NCI-H748 (cell line): ENCODE measurements around the gene FBXO48.

Experiments used
- DNase-seq: peaks from one replicate; lab custom pipeline; 2025; ENCODE audit not compliant: unreplicated experiment; lab: John Stamatoyannopoulos, UW

Gene FBXO48

DNA sequence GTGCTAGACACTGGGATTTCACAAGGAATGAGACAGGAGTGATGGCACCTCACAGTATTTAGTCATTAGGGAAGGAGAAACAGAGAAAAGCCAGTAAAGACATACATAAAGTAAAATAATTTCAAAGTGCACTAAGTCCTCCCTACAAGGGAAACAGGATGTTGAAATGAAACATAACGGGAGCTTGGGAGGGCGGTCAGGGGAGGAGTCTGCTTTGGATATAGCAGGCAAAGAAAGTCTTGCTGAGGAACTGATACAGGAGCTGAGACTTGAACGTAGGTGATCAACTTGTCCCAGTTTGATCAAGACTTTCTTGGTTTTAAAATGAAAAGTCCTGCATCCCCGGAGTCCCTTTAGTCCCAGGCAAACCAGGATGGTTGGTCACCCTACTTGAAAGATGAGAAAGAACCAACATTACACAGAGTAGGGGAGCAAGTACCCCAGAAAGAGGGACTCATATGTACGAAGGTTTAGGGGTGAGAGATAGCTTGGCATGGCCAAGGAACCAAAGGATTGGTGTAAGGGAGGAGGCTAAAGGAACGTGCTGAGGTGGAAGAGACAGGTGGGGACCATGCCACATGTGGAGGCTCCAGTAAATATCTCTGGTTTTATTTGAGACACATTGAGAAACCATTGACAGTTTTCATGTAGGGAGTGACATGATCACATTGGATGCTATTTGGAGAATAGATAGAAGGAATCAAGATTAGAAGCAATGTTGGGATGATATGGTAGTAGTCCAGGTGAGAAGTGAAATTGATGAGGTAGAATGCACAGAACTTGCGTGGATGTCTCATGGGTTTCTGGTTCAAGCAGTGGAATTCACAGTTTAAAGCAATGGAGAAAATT, 28.4 kb downstream of the FBXO48 start:
- DNase-seq: no peak

DNA sequence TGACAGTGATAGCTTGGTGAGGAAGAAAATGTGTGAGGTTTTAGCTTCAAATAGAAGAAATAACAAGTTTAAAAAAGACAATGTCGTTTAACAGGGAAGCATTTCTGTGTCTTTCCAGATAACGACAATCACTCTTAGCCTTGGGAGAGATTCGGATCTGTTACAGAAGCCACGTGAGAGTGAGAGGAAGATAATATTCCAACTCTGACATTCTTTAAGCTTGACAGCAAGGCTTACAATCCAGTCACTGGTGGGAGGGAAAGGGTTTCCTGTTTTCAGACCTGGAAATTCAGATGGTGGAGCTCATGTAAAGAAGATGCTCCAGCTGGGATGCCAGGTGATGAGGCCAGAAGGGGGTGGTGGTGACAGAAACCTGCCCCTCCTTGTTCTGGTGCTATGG, 30.8 kb downstream of the FBXO48 start:
- no peak for DNase-seq

DNA sequence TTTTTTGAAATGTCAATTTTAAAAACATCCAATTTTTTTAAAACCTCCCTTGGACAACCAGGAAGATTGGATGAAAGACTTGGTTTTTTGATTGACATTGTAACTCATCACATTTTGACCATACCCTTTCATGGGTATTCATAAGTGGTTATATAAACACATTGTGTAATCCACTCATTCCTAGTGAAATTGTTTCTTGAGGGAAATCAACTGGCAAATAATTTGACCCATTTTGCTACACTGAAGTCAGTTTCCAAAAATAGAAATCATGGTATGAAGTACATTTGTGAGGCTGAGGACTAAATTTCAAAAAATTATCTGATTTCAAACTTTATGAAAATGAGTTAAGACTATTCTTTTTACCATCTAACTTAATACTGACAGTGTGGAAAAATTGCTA, 31.5 kb downstream of the FBXO48 start:
- no peak for DNase-seq

DNA sequence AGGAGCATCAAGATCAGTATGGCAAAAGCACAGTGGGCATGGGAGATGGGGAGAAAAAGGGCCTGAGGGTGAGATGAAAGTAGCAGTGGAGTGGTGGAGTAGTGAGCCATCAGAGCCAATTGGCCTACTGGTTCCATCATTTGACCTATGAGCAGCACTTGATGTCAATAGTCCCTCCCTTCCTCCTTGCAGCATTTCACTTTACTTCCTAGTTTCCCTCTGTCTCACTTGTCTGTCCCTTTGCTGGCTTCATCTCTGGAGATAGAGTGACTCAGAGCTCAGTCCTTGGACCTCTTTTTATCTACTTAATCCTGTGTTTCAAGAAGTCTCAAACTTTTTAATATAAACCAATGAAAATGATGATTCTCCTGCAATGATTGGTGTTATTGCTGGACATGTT, 32.1 kb downstream of the FBXO48 start:
- no peak for DNase-seq

DNA sequence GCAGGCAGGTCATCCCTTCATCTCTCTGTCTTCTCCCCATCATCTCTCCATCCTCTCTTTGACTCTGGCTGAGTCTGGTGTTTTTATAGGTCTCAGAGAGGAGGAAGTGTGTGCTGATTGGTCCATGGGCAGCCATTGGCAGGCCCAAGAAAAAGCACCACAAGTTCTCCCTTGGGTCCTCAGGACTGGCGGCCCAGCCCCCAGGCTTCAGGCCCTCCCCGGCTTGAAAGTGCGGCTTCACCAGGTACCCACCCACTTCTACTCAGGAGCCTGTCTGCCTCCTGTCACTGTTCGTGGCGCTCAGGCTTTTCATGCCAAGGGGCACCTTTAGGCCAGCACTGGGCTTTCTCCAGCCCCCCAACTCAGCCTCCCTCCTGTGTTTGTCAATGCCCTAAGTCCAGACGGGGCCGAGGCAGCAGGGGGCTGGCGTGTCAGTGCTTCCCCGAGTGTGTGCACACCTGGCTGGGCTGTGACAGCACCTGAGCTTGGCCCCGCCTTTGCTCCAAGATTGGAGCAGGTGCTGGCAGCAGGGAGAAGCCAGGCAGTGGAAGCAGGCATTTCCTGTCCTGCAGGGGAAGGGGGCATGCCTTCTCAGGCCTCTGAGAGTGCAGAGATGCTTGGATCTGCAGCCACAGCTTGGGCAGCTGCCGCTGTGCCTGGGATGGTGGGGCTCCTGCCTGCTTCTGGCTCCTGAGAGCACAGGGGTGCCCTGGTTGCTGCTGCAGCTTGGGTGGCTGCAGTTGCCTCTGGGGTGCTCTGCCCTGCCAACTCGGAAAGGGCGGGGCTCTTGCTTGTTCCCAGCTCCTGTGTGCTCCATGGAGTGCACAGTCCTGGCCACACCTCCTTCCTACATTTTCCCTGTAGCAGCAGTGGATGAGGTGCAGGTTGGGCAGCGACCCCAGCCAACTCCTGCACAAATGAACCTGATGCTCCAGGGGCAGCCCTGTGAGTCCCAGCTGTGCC, 34.1 kb downstream of the FBXO48 start:
- peak; percentile 37 for DNase-seq

DNA sequence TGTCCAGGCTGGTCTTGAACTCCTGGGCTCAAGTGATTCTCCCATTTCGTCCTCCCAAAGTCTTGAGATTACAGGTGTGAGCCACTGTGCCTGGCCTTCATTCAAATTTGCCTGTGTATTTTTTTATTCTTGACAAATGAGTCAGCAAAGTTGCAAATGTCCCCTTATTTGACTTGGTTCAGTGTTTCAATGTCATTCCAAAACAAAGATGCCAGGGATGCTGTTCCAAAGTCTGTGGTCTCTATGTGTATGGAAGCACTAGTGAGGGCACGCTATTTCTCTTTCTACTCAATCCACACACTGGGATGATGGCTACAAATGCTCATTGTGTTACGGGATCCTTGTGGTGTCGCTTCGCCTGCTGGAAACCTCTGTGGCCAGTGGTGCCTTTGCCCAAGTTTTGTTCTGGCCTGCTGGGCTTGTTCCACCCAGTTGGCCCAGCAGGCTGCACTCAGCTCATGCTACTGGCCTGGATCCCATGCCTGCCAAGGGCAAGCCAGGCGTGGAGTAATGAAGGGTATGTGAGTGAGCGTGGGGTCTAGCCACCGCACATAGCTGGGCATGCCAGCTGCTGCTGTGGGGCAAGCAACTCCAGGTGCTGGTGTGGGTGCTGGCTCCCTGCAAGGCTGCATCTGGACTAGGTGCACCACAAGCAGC, 35.6 kb downstream of the FBXO48 start:
- no peak for DNase-seq

DNA sequence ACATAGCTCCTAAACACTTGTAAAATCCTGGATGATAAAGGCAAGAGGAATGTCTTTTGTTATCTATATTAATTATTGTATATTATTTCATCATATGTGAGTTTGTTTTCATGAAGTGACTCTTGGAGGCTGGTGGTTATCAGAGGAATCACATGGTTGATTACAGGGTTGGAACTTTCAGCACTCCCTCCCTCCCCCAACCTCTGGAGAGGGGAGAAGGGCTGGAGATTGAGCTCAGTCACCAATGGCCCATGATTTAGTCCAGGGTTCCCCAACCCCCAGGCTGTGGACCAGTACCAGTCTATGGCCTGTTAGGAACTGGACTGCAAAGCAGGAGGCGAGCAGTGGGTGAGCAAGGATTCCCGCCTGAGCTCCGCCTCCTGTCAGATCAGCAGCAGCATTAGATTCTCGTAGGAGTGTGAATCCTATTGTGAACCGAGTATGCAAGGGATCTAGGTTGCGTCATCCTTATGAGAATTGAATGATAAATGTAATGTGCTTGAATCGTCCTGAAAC, 37.7 kb downstream of the FBXO48 start:
- no peak for DNase-seq

DNA sequence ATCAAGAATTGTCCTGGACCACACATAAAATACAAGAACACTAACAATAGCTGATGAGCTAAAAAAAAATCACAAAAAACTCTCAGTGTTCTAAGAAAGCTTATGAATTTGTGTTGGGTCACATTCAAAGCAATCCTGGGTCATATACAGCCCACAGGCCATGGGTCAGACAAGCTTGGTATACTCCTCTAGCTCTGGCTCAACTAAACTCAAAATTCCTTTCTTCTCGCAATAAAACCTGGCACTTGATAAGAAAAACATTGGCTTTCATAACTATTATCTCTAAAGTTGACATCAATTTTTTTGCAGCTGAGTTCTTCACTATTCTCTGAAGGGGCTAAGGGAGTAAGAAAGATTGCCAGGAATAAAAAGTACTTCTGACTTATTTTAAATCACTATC, 38.3 kb downstream of the FBXO48 start:
- no peak for DNase-seq

DNA sequence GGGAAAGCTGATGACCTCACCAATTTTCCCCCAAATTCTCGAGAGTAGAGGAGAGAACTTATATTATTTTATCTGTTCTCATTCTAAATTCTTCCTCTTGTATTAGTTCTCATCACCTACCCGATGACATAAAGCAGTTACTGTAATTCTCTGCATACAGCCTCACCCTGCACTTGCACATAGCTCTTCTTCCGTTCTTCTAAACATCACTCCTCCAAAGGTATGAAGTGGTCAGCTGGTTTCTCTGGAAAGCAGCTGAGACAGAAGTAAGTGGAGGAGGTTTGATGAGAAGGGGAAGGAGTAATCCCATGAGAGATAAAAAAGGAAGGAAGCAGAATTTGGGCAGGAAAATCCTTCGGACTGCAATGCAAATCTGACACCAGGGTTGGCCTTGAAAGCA, 39.0 kb downstream of the FBXO48 start:
- DNase-seq: no peak

DNA sequence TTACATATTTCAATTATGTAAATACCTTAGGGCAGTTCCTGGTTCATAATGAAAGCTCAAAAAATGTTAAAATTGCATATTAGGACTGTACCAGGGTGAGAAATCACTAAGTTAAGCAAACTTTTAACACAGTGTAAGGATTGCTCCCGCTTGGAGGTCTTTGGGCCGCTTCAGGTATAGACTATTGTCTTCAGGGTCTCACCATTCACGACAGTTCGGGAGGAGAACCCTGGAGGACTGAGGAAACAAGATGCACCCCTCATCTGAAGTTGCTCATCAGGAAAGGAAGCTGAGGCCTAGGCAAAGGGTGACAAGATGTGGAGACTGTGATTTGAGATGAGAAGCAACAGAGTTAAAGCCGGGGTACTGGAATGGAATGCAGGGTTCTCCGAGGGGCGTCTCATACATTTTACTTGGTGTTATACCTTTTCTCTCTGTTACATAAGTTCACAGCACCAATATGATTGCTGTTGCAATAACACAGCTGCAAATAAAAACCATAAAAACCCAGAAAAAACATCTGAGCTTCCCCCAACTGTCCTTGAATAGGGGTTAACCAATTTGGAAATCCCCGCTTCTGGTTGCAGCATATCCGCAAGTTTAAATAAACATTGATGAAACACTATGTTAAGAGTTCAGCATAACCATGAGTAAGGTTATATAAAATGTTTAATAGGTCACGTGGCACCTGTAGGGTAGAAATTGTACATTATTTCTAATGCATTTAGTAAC, 40.1 kb downstream of the FBXO48 start:
- DNase-seq: no peak

DNA sequence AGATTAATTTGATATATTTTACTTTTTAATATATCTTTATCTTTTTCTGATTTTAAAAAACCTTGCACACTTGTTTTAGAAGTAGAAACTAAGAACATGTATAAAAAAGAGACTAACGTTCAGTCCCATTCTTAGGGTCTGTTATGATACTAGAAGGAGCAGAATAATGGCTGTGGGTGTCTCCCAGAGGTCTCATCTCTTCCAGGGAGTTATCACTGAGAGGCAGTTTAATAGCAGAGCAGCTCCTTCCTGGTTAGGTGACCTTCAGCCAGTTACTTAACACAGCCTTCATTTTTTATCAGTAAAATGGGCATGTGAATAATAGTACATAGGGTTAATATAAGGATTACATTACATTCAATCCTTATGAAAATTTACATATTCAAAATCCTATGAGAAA, 40.6 kb downstream of the FBXO48 start:
- no peak for DNase-seq

DNA sequence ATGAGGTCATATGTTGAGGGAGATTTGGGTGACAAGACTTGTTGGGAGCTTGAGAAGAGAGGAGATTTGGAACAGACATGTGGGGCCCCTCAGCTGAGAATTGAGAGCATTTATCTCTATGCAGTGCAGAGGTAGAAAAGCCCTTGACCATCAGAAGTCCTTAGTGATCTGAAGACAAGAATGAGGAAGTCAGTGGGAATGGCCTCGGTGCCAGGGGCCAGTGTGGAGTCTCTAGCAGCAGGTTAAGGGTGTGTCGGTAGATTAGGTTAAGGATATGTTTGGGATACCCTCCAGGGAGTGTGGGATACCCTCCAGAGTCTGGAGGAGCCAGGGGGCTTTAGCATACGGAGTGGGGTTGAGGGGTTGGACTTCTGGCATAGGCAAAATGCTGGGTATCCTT, 41.6 kb downstream of the FBXO48 start:
- no peak for DNase-seq

DNA sequence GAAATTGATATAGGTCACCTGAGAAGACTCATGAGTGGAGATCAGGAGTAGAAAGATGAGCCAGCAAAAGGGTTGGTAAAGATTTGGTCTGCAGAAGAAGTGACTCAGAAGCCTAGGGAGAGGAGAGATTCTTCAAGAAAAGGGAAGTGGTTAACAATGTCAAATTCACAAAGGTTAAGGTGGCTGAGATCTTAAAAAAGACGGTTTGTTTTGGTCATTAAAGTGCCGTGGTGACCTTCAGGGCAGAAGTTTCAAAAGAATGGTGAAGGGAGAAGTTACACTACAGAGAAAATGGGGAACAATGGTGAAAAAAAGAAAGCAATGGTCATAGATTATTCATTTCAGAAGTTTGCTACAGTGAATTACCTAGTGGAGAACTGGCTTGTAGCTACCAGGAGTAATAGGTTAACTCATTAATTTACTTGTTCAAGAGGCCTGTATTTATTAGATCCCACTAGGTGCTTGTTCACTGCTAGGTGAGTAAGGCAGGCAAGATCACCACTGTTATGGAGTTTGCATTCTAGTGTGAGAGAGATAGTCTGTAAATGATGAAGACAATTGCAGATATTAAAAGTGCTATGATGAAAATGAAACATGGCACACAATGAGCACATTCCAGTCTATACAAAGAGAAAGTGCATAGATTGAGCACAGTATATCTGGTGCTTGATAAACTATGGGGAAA, 43.0 kb downstream of the FBXO48 start:
- DNase-seq: no peak

DNA sequence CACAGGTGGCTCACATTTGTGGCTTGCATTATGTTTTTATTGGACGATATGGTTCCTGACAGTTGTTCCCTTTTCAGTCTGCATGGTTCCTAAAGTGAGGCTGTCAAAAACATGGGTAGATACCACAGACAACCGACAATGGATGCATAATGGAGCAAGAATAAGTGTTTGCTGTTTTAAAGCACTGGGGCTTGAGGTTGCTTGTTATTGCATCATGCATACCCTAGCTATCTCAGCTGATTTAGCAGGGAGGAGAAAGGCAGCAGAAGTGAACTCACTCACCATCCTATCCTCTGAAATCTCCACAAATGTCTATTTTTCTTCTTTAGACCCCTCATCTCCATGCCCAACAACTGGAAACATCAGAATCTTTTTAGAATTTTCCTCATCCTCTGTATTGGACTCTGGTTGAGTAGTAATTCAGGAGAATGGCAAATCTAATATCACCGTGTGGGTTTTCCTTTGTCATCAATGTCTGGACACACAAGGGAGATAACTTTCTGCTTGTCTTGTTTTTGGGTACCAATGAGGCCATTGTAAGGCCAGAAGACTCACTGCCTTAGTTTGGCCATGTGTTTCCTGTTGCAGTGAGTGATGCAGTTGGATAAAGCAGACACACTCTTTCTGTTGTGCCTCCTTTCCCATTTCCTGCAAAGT, 46.7 kb downstream of the FBXO48 start:
- no peak for DNase-seq

DNA sequence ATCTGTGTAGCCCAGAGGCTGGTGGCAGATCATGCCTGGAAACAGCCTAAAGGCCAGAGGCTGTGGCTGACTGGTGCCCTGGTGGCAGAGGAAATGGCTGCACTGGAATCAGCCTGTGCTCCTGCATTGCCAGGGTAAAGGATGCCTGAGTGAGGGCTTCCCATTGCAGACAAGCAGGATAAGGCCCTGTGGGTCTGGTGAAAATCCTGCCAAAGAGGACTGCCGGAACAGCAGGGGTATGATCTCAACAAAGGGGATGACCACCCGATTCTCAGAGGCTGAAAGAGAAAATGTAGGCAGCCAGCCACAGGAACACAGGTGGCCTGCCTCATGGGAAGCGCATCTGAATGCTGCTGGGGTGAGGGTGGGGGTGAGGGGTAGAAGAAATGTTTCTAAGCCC, 48.2 kb downstream of the FBXO48 start:
- no peak for DNase-seq

DNA sequence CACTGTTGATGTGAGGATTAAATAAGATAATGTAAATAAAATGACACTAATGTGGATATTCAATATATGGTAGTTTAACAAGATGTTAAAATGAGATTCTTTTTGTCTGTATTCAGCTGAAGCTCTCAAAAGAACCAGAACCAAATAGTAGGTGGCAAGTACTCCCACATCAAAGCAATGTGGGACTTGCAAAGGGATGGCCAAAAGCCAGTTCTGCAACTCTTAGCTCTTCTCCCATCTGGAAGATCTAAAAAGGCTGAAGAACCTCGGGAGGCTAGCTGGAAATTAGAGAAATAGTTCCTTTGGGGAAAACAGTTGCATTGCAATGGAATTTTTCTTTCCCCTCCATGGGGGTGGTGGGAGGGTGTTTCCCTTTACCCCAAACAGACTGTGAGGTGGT, 48.7 kb downstream of the FBXO48 start:
- DNase-seq: no peak

DNA sequence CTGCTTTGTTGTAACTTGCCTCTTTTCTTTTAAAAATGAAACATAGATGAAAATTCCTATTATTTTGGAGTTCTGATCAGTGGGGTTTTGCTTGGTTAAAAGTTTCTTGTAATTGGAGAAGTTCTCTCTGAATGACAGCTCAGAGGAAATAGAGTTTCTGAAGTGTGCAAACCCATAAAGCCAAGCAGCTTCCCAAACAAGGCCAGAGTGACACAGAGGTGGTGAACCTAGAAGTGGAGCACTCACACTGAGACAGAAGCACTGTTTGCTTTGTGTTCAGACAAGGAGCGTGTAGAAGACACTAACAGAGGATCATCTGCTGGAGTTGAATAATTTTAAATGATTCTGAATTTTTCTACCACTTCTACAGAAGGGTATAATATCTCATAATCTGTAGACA, 49.2 kb downstream of the FBXO48 start:
- no peak for DNase-seq

DNA sequence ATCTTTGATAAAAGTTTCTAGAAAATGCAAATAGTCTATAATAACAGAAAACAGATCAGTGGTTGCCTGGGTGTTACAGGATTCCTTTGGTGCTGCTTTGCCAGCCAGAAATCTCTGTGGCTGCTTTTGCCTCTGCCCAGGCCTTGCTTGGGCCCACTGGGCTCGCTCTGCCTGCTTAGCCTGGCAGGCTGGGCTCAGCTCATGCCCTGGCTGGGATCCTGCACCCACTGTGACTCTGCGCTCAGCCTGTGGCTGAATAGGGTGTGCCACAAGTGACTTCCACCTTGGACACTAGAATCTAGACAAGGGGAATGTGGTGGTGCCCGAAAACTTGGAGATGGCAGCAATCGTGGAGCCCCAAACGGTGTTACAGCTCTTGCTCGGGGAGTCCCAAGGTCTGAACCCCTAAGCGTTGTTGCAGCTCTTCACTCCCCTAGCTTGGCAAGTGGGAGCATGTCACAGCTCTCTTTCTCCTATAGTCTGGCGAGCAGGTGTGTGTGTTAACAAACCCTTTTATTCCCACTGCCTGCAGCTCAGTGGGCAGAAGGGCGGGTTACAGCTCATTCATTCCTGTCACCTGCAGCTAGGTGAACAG, 50.9 kb downstream of the FBXO48 start:
- DNase-seq: no peak

DNA sequence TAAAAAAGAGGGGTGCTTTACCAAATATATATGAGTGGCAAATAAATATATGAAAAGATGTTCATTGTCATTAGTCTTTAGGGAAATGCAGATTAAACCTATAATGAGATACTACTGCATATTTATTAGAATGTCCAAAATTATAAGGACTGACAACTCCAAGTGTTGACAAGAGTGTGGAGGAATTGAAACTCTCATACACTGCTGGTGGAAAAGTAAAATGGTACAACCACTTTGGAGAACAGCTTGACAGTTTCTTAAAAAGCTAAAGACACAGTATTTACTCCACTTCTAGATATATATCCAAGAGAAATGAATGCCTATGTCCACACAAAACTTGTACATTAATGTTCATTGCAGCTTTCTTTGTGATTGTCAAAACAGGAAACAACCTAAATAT, 51.6 kb downstream of the FBXO48 start:
- DNase-seq: no peak
